GM20431 (cell line): ENCODE data around the gene DDT.
"Not testable (repeated sequence)": the region's sequence is repeated elsewhere in the genome, so short reads cannot be mapped to it uniquely, and the experiment has no call there.

ENCODE experiments used
- in situ Hi-C: fragments of 300-500 bp; cut with MseI, MboI; formaldehyde crosslinking; loops from one replicate; pipeline ENCODE4 v1.15.0; 2020; ENCODE audit warnings: low sequenced_read_pairs; ENCODE audit not compliant: unreplicated experiment

The DDT gene

DNA sequence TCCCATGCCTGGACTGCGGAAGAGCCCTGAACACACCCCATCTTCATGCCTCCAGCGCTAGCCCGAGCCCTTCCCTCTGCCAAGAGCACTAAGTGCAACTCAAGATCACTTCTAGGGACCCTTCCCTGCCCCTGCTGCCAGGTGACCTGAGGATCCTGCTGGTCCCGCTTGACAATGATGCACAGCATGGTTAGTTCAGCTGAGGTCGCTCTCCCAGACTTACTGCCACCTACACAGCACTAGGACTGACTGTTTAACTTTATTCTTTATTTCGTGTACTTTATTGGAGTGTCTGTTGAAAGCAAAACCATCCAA lies 19.3 kb downstream of the DDT start:
- in situ Hi-C loops, result not testable (repeated sequence)

DNA sequence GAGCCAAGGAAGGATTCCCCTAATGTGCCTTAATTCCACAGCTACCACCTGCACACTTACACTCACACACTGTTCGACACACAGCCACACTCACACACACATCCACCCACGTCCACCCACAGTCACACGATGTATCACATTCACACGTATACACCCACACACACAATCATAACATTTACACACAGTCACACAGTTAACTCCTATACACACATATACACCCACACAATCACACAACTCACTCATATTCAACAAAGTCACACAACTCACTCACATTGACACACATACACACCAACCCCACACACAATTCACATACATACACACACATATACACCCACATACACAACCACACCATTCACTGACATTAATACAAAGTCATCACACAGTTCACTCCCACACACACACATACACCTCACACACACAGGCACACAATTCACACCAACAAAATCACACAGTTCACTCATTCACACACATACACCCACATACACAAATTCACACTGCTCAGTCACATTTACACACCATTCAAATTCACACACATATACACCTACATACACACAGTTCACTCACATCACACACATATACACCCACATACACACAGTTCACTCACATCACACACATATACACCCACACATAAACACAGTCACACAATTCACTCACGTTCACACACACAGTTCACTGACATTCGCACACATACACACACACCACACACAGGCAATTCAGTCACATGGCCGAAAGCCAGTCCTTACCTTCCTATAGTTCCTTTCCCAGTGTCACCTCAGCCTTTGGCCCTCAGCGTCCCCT lies 19.8 kb downstream of the DDT start:
- in situ Hi-C loops, result not testable (repeated sequence)

DNA sequence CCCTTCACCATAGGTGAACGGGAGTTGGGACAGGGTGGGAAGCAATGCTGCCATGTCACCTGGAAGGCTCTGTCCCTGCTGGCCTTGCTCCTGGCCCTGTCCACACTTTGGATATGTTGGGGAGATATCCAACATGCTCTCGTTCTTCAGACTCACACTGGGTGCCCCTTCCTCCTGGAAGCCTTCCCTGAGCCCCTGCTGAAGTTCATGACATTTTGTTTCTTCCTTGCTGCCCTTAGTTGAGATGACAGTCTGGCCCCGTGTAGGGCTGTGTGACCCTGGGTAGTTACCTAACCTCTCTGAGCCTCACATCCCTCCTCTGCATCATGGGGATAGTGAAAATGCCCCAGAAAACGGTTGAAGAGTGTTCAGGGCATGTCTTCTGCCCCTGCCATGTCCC lies 20.8 kb downstream of the DDT start:
- in situ Hi-C loops, result not testable (repeated sequence)

DNA sequence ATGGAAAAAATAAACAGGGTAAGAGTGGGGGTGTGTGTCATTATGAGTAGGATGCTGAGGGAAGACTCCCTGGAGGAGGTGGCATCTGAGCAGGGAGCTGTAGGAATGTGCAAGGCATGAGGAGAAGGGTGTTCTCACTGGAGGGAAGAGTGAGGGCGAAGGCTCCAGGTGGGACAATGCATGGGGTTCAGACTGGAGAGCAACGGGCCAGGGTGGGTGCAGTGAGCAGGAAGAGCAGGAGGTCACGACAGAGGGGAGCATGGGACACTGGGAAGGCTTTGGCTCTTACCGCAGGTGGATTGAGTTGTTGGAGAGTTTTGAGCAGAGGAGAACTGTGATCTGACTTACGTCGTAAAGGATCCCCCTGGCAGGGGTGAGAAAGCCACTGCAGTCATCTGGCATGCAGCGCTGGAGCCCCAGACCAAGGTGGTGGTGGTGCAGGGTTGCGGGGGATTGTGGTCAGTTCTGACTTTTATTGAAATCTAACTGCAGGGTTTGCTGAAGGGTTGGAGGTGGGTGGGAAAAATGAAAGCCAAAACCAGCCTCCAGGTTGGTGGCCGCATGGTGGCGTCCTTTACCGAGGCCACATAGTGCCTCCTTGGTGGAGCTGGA lies 21.3 kb downstream of the DDT start:
- in situ Hi-C loops, result not testable (repeated sequence)

DNA sequence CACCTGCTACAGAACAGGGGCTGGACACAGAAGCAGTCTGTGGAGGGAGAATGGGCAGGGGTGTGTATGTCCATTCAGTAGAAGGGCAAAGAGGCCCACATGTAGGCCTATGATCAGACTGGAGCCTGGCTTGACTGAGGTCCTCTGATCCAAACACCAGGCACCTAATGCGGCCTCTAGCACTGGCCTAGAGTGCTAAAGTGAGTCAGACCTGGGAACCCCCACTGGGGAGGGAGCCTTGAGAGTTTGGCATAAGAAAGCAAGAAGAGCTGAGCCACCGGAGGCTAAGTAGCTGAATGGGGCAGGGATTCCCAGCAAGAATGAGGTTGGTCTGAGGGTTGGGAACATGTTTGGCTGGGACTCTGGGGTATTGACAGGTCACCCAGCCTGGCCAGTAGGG lies 22.9 kb downstream of the DDT start:
- in situ Hi-C loops, result not testable (repeated sequence)

DNA sequence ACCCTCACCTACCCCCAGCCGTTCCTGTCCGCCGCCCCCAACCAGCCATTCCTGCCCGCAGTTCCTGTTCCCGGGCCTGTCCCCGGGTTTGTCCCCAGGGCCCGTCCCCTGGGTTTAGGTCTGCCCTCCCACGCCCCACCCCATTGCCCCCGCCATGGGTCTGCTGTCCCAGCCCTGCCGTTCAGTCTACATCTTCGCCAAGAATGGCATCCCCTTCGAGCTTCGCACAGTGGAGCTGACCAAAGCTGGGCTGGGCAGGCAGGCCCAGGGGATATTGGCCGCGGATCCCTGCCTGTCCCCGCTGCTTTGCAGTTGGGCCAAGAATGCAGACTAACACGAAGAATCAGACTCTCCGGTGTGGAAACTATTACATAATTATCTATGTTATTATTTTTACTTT lies 24.5 kb downstream of the DDT start:
- in situ Hi-C loops, result not testable (repeated sequence)

DNA sequence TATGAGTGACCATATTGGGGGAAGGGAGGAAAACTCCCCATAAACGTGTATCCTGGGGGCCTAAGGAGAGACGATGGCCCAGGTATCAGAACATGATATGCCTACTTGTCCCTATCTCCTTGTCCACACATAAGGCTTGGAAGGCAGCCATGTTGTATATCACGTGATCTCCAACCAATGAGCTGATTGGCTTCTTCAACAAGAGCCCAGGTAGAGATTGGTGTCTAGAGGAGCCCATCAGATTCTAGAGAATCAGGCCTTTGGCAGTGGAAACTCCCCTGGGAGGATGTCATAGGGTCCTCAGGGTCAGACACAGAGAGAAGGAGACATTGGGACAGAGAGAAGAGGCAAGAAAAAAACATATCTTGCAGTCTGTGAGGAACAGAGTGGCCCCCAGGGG lies 26.9 kb downstream of the DDT start:
- in situ Hi-C loops, result not testable (repeated sequence)

DNA sequence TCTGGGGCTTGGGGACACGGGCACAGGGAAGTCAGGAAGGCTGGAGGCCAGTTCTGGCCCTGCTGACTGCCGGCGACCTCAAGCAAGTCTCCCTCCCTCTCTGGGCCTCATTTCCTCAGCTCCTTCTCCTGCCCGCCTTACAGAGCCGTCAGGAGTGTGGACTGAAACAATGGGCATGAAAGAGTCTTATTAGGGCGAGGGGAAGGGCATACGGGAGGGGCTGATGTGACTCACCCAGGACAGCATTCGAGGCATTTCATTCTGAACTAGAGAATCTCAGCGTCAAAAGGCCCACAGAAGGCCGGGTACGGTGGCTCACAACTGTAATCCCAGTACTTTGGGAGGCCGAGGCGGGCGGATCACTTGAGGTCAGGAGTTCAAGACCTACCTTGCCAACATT lies 34.1 kb downstream of the DDT start:
- in situ Hi-C loops, result not testable (repeated sequence)

DNA sequence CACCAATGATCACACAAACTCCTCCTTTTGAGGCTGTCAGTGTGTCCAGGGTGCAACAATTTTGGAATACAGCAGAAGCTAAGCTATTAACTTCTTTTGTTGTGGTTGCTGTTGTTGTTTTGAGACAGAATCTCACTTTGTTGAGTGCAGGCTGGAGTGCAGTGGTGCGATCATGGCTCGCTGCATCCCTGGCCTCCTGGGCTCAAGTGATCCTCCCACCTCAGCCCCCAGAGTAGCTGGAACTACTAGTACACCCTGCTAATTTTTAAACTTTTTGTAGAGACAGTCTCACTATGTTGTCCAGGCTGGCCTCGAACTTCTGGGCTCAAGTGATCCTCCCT lies 35.3 kb downstream of the DDT start:
- in situ Hi-C loops, result no loop called here

DNA sequence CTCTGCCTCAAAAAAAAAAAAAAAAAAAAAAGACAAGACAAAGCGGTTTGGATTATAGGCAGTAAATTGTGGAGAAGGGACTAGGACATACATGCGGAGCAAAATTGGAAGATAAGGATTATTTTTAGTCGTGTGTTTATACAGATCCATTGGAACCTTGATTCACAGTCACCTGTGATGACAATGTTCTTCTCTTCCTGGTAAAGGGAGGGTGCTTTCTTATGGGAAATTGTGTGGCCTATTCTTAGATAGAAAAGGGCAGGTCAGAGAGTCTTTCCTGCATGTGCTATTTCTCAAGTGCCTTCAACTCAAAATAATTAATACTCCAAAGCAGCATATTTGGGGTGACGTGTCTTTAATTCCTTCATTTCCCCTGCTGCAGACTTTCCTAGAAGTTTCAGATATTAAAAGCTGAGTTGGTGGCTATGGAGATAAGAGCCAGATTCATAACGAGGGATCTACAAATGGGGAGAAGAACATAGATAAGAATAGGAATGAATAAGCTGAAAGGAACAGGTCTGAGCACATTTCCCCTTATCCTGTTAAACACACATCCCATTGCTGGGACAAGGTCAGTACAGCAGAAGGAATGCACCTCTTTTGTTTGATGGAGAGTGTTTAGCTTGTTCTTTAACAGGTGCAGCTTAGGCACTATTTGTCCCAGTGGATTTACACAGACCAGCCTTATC lies 35.8 kb downstream of the DDT start:
- in situ Hi-C loops, result no loop called here

DNA sequence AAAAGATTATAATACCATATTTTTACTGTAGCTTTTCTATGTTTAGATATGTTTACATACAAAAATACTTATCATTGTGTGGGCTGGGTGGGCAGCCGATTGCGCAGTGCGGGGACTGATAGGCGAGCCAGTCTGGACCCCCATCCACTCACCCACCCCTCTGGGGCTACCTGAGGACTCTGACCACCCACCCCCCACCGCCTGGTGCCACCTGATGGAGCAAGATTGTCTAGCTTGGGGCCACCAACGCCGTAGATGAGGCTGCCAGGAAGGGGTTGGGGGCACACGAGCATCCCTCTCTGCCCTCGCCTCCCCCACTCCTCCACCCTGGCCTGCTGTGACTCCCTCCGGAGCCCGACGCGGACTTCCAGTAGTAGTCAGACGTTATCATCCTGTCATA lies 47.7 kb downstream of the DDT start:
- in situ Hi-C loops, result no loop called here

DNA sequence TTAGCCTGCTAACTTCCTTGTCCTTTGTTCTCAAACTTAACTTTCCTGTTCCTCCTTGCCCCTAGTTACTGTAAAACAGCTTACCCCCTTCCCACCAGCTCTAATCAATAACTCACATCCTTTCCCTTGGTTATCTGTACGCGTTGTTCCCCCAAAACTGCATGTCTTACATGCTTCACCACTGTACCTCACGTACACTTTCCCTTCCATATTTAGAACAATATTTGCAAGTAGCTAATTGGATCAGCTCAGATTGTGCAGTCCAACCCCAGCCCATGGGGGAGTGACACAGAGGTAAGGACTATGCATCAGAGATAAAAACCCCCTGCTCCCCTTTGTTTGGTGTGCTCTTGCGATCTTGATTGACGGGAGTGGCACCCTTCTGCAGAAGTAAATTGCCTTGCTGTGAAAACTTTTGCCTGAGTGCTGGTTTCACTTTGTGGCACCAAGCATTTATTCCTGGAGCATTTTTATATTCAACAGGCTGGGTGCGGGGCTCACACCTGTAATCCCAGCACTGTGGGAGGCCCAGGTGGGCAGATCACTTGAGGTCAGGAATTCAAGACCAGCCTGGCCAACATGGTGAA lies 49.1 kb downstream of the DDT start:
- in situ Hi-C loops, result no loop called here

DNA sequence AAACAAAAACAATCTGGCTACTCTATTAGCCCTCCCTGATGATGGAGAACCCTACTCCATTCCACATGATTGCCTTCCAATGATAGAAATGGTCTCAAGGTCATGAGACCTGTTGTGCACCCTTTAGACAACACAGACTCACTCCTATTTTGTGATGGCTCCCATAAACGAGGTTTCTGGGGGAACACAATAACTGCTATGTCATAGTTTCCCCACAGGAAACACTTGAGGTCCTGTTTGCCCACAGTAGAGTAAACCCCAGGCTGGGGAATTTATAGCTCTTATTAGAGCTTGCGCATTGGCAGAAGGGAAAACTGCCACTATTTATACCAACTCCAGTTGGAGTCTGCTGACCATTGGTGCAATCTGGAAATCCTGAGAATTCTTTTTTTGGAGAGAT lies 51.3 kb downstream of the DDT start:
- in situ Hi-C loops, result no loop called here

DNA sequence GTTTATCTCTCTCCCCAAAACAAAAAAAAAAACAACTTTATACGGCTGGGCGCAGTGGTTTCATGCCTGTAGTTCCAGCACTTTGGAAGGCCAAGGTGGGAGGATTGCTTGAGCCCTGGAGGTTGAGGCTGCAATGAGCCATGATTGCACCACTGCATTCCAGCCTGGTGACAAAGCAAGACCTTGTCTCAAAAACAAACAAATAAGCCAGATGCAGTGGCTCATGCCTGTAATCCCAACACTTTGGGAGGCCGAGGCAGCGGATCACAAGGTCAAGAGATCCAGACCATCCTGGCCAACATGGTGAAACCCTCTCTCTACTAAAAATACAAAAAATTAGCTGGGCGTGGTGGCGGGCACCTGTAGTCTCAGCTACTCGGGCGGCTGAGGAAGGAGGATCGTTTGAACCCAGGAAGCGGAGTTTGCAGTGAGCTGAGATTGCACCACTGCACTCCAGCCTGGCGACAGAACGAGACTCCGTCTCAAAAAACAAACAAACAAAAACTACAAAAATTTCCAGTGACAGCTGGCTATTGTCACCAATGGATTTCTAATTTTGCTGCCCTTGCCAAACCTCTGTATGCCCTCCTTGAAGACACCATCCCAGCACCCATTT lies 52.5 kb downstream of the DDT start:
- in situ Hi-C loops, result not testable (repeated sequence)
